Activated T-helper 17 cell treated with anti-CD3 and anti-CD28 coated beads, Interleukin-2, amount 50 U/mL, for 72 hours (primary cell): ENCODE measurements around the gene CDCA7L. TPM values are rescaled to one million over a fixed set of nuclear protein-coding genes. Genes with fewer than 3 reads are reported as not detected.
A peak's percentile ranks its signal among the peaks of the same experiment; 100 is the strongest.
"Not testable (repeated sequence)": the region's sequence is repeated elsewhere in the genome, so short reads cannot be mapped to it uniquely, and the experiment has no call there.

Experiments
- ATAC-seq: fragments of 150-1000 bp; cut with Tn5 transposase; replicated peaks from 2 replicates; pipeline ENCODE4 v1.10.0; 2021; ENCODE audit warnings: mild to moderate bottlenecking, moderate library complexity
- H3K27ac Mint-ChIP-seq: one replicate; pipeline ENCODE4 v1.8.0; 2022; ENCODE audit warnings: mixed read lengths
- H3K27me3 Mint-ChIP-seq: one replicate; pipeline ENCODE4 v1.8.0; 2022; ENCODE audit warnings: mixed read lengths
- H3K36me3 Mint-ChIP-seq: one replicate; pipeline ENCODE4 v1.8.0; 2022; ENCODE audit warnings: low read depth, mild to moderate bottlenecking, mixed read lengths
- H3K4me1 Mint-ChIP-seq: one replicate; pipeline ENCODE4 v1.8.0; 2022; ENCODE audit warnings: mixed read lengths
- H3K4me3 Mint-ChIP-seq: one replicate; pipeline ENCODE4 v1.8.0; 2022; ENCODE audit warnings: mild to moderate bottlenecking, mixed read lengths
- H3K9me3 Mint-ChIP-seq: one replicate; pipeline ENCODE4 v1.8.0; 2022; ENCODE audit warnings: mixed read lengths
- total RNA-seq, 2 donors: library from RNA; stranded (reverse); gene quantifications; one replicate each; pipeline ENCODE4 v1.2.3, GENCODE V29; 2022

The CDCA7L gene
- total RNA-seq, 2 donors from 2014 or later: 47.6 to 62.4 TPM

DNA sequence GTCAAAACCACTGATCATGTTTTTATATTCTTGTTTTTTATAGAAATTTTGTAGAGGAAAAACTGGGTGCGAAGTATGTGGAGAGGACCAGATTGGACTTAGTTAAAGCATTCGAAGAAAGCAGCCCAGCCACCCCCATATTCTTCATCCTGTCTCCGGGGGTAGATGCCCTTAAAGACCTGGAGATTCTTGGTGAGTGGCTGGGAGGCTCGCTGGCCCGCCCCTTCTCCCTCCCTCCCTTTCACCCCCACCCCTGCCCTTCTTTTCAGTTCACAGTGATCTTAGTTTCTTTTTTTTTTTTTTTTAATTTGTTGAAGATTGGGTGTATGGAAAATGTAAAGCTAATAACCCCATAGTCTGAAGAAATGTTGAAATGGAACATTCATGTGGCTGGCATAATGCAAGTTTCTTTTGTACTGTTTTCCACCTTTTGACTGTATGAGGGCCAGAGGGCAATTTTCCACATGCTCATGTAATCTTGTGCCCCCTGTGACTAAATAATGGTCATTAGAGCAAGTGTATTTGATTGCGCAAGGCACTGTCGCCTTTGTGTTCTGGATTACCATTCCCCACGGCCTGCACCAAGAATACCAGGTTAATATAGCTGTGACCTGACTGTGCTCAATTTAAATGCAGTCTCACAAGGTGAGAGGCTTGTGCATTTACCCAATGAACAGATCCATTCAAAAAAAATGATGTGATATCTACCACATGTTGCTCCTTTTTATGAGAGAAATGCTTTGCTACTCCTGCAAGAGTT, 77.7 kb downstream of the CDCA7L start:
- no peak for ATAC-seq
- Mint-ChIP-seq H3K9me3 (no peaks in the 10 kb centered on the region), H3K4me3 (no peak overlapping the region), H3K27me3 (no peaks in the 10 kb centered on the region), H3K27ac (no peak overlapping the region), H3K36me3 (no peaks in the 10 kb centered on the region), H3K4me1 (no peaks in the 10 kb centered on the region)

DNA sequence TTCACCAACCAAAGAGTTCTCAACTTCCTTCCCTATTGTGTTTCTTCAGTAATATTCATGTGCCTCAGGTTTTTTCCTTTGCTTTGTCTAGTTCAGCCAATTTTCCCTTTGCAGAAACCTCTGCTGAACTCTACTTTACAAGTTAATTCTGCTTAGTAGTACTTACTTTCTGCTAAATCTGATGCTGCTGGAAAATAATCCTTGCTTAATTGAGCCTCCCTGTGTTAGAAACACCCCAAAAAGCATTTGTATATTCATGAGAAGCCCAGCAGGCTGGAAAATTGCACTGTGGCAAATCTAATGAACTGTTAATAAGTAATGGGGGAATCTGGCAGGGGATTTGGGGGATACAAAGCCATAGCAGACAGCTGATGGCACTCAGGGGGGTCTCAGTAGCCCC, 78.5 kb downstream of the CDCA7L start:
- H3K4me3 Mint-ChIP-seq: no peak overlapping the region
- no peaks in the 10 kb centered on the region for H3K4me1 Mint-ChIP-seq
- no peaks in the 10 kb centered on the region for H3K36me3 Mint-ChIP-seq
- no peak overlapping the region for H3K27ac Mint-ChIP-seq
- no peak for ATAC-seq
- H3K9me3 Mint-ChIP-seq: no peaks in the 10 kb centered on the region
- H3K27me3 Mint-ChIP-seq: no peaks in the 10 kb centered on the region

DNA sequence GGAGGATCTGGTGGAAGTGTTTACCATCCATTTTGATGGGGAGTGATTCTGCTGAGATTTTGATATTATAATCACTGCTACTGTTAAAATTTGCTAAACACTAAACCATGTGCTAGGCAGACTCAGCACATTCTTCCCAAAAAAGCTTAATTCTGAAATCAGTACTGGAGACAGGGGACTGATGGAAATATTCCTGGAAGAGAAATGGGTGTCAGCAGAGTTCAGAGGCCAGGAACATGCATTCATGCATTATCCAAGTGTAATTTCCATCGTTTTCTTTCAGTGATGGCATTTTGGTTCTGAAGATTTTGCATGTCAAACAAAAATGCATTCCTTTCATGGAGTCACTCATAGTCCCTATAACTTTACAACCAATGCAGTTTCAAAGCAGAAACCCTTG, 79.0 kb downstream of the CDCA7L start:
- Mint-ChIP-seq H3K27me3 (no peaks in the 10 kb centered on the region), H3K27ac (no peak overlapping the region), H3K36me3 (no peaks in the 10 kb centered on the region), H3K9me3 (no peaks in the 10 kb centered on the region), H3K4me1 (no peaks in the 10 kb centered on the region), H3K4me3 (no peak overlapping the region)
- ATAC-seq: no peak

DNA sequence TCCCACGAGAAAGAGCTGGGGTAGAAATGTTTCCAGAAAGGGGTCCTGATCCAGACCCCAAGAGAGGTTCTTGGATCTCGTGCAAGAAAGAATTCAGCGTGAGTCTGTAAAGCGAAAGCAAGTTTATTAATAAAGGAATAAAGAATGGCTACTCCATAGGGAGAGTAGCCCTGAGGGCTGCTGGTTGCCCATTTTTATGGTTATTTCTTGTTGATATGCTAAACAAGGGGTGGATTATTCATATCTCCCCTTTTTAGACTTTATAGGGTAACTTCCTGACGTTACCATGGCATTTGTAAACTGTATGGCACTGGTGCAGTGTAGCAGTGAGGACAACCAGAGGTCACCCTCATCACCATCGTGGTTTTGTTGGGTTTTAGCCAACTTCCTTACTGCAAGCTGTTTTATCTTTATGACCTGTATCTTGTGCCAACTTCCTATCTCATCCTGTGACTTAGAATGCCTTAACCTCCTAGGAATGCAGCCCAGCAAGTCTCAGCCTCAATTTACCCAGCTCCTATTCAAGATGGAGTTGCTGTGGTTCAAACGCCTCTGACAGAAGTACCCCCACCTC, 80.0 kb downstream of the CDCA7L start:
- H3K4me3 Mint-ChIP-seq, H3K27me3 Mint-ChIP-seq, H3K27ac Mint-ChIP-seq, H3K4me1 Mint-ChIP-seq, ATAC-seq, H3K9me3 Mint-ChIP-seq, H3K36me3 Mint-ChIP-seq: not testable (repeated sequence)

DNA sequence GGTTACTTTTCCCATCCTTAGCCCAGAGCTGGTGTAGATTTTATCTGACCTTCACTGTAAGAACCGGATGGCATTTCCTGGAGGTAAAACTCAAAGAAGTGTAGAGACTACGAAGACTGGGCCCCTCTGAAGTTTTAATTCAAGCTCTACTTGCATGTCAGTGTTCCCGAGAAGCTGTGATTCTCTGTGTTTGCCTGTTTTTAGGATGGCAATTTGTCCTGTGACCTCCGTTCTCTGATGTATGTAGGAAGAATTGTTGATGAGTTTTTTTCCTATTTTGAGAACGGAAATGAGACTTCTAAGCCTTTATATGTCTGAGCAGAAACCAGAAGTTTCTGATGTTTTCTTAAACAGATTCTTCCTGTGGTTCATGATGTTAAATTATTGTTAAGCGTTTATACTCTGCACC, 94.1 kb downstream of the CDCA7L start:
- peak overlapping the region; percentile 36 for H3K4me3 Mint-ChIP-seq
- peaks cover 4% of the 10 kb centered on the region for H3K9me3 Mint-ChIP-seq
- peaks cover 6% of the 10 kb centered on the region for H3K4me1 Mint-ChIP-seq
- no peaks in the 10 kb centered on the region for H3K36me3 Mint-ChIP-seq
- ATAC-seq: no peak
- H3K27me3 Mint-ChIP-seq: peaks cover 5% of the 10 kb centered on the region
- peak overlapping the region; percentile 75 for H3K27ac Mint-ChIP-seq
